Skin of body (tissue), 2 donors: ENCODE results near the gene LPAR6. TPM values are rescaled to one million over a fixed set of nuclear protein-coding genes. Genes with fewer than 3 reads are reported as not detected.
"Not testable (repeated sequence)": the region's sequence is repeated elsewhere in the genome, so short reads cannot be mapped to it uniquely, and the experiment has no call there.

Experiments
- DNase-seq: peaks from one replicate; lab custom pipeline; 2025; lab: John Stamatoyannopoulos, UW
- total RNA-seq: library from RNA; depleted of rRNA; stranded (reverse); fragments of >200 nt; gene quantifications from one replicate; pipeline ENCODE4 v1.2.3, GENCODE V29; 2014

Gene LPAR6
- total RNA-seq, result 62.5 TPM

GRCh38 chr13:48412881-48413351 lies at the start of gene LPAR6:
Gene LPAR6, minus strand, starts transcription at chr13:48413113. Its CDS starts 690 bp downstream, at chr13:48412423.
- DNase-seq, result peak; percentile 78

- DNase-seq, result no peak
Measured at GRCh38 chr13:48457578-48458242, 44.8 kb upstream of the LPAR6 start.

- no peak for DNase-seq
Measured at GRCh38 chr13:48456546-48456945, 43.6 kb upstream of the LPAR6 start.

GRCh38 chr13:48451196-48451595 lies 38.3 kb upstream of the LPAR6 start:
- not testable (repeated sequence) for DNase-seq

- no peak for DNase-seq
Measured at GRCh38 chr13:48449656-48450055, 36.7 kb upstream of the LPAR6 start.

GRCh38 chr13:48448959-48449614 lies 36.2 kb upstream of the LPAR6 start:
- DNase-seq, result no peak

GRCh38 chr13:48448285-48448958 lies 35.5 kb upstream of the LPAR6 start:
- no peak for DNase-seq

- DNase-seq, result no peak
Measured at GRCh38 chr13:48446464-48446863, 33.6 kb upstream of the LPAR6 start.

GRCh38 chr13:48443442-48444208 lies 30.7 kb upstream of the LPAR6 start:
- DNase-seq, result no peak

GRCh38 chr13:48437371-48437770 lies 24.5 kb upstream of the LPAR6 start:
- no peak for DNase-seq

- DNase-seq, result no peak
Measured at GRCh38 chr13:48436661-48437288, 23.9 kb upstream of the LPAR6 start.

GRCh38 chr13:48434200-48434599 lies 21.3 kb upstream of the LPAR6 start:
- DNase-seq, result no peak

GRCh38 chr13:48431987-48432615 lies 19.2 kb upstream of the LPAR6 start:
- DNase-seq, result peak; percentile 33

GRCh38 chr13:48431431-48431830 lies 18.5 kb upstream of the LPAR6 start:
- DNase-seq, result no peak

GRCh38 chr13:48429886-48430285 lies 17.0 kb upstream of the LPAR6 start:
- DNase-seq, result no peak

- no peak for DNase-seq
Measured at GRCh38 chr13:48429036-48429435, 16.1 kb upstream of the LPAR6 start.

- not testable (repeated sequence) for DNase-seq
Measured at GRCh38 chr13:48426755-48427298, 13.9 kb upstream of the LPAR6 start.

GRCh38 chr13:48426052-48426451 lies 13.1 kb upstream of the LPAR6 start:
- DNase-seq, result no peak

- no peak for DNase-seq
Measured at GRCh38 chr13:48424212-48424611, 11.3 kb upstream of the LPAR6 start.

- not testable (repeated sequence) for DNase-seq
Measured at GRCh38 chr13:48422003-48422402, 9.1 kb upstream of the LPAR6 start.
